Measurements from ENCODE around the gene NCOA1. TPM values are rescaled to one million over a fixed set of nuclear protein-coding genes. Genes with fewer than 3 reads are reported as not detected.

Gene NCOA1
- polyA plus RNA-seq, 1 donor (not counting 4 experiments of a cell fraction or from before 2014, with no cell fraction given): 5.0 TPM

DNA sequence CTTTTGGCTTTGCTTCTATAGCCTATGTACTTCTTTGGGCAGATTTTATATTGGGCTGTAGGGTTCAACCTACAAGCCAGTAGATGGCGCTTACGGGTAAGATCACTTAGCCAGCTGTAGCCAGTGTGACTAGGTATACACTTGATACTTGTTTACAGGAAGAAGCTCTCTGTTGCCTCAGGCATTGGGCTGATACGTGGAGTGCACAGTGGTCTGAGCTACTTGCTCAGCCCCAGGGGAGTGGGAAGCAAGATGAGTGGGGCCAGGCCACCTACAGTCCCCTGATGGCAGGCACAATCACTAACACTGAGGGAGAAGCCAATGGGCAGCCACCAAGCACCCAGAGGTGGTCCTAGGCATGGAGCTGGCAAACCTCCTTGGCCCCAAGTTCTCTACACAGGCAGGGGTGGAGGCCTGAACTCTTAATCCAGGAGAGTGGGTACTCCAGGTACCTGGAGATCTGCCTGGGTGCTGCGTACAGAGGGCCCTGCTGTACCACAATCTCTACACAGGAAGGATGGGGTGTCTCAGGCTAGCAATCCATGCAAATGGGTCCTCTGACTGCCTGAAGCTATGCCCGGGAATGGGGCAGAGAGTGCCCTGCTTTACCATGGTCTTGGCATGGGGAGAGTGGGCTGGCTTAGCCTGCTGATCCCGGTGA is 122.2 kb downstream of the NCOA1 start:
- Histone ChIP-seq H3K4me1 (ENCODE audit: control insufficient read depth, extremely low read depth, insufficient read depth, low read length) (no peaks in the 10 kb centered on the region), H3K9me1 (ENCODE audit: control insufficient read depth, extremely low read depth, insufficient read depth, low read length) (no peaks in the 10 kb centered on the region), H3K4me2 (ENCODE audit: control insufficient read depth, extremely low read depth, insufficient read depth, low read depth, low read length) (no peak overlapping the region), H3K36me3 (ENCODE audit: control insufficient read depth in 2 of 2, extremely low read depth in 1 of 2, insufficient read depth in 2 of 2, low read length in 2 of 2) (no peaks in the 10 kb centered on the region), H4K20me1 (ENCODE audit: control insufficient read depth, extremely low read depth, insufficient read depth, low read length) (no peaks in the 10 kb centered on the region), H3K79me2 (ENCODE audit: control insufficient read depth, insufficient read depth, low read length) (no peaks in the 10 kb centered on the region), H3K27me3 (ENCODE audit: control insufficient read depth, extremely low read depth, insufficient read depth, low read length) (no peaks in the 10 kb centered on the region), H3K27ac (ENCODE audit: control insufficient read depth, insufficient read depth, low read length) (no peak overlapping the region), H2AFZ (ENCODE audit: control insufficient read depth, low read length) (no peak overlapping the region), H3K9me3 (ENCODE audit: control insufficient read depth, low read depth, low read length) (no peaks in the 10 kb centered on the region), H3K4me3 (ENCODE audit: control insufficient read depth in 2 of 3, extremely low read depth in 1 of 3, insufficient read depth in 2 of 3, low read depth in 1 of 3, low read length in 3 of 3) (no peak overlapping the region), H3K9ac (ENCODE audit: control insufficient read depth, extremely low read depth, insufficient read depth, low read length) (no peak overlapping the region)
- DNase-seq (ENCODE audit: low read depth, low spot score) (no peak), FAIRE-seq (peak; percentile 20)
- dilution Hi-C loops (cut with MboI; ENCODE audit: extremely low pct_ligation_motif_present, low sequenced_read_pairs): no loop called here
- TF ChIP-seq, protein P1, sequence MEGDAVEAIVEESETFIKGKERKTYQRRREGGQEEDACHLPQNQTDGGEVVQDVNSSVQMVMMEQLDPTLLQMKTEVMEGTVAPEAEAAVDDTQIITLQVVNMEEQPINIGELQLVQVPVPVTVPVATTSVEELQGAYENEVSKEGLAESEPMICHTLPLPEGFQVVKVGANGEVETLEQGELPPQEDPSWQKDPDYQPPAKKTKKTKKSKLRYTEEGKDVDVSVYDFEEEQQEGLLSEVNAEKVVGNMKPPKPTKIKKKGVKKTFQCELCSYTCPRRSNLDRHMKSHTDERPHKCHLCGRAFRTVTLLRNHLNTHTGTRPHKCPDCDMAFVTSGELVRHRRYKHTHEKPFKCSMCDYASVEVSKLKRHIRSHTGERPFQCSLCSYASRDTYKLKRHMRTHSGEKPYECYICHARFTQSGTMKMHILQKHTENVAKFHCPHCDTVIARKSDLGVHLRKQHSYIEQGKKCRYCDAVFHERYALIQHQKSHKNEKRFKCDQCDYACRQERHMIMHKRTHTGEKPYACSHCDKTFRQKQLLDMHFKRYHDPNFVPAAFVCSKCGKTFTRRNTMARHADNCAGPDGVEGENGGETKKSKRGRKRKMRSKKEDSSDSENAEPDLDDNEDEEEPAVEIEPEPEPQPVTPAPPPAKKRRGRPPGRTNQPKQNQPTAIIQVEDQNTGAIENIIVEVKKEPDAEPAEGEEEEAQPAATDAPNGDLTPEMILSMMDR (optimal IDR thresholded peaks at IDR 0.05 in 1 of 3, IDR thresholded peaks at IDR 0.05 in 1 of 3, conservative IDR thresholded peaks at IDR 0.05 in 1 of 3; ENCODE audit: extremely low read depth in 1 of 3, insufficient read depth in 2 of 3, low read length in 3 of 3): peak; percentile 50 to 73 (median 64)
- TF ChIP-seq EZH2 (IDR thresholded peaks at IDR 0.05; ENCODE audit: low read length): no peak

GRCh38 chr2:24616616-24617015 is 125.6 kb downstream of the NCOA1 start:
- peaks cover 5% of the 10 kb centered on the region for H3K4me1 ChIP-seq (ENCODE audit: control insufficient read depth, extremely low read depth, insufficient read depth, low read length)
- no peak for DNase-seq (ENCODE audit: low read depth, low spot score)

More at GRCh38 chr2:24616616-24617015, 125.6 kb downstream of the NCOA1 start:
- Histone ChIP-seq H2AFZ (ENCODE audit: control insufficient read depth, low read length) (no peak overlapping the region), H3K9me1 (ENCODE audit: control insufficient read depth, extremely low read depth, insufficient read depth, low read length) (no peaks in the 10 kb centered on the region), H3K4me3 (ENCODE audit: control insufficient read depth in 2 of 3, extremely low read depth in 1 of 3, insufficient read depth in 2 of 3, low read depth in 1 of 3, low read length in 3 of 3) (no peak overlapping the region), H3K9me3 (ENCODE audit: control insufficient read depth, low read depth, low read length) (no peaks in the 10 kb centered on the region), H3K9ac (ENCODE audit: control insufficient read depth, extremely low read depth, insufficient read depth, low read length) (no peak overlapping the region), H3K4me2 (ENCODE audit: control insufficient read depth, extremely low read depth, insufficient read depth, low read depth, low read length) (no peak overlapping the region), H3K27ac (ENCODE audit: control insufficient read depth, insufficient read depth, low read length) (no peak overlapping the region), H3K79me2 (ENCODE audit: control insufficient read depth, insufficient read depth, low read length) (no peaks in the 10 kb centered on the region), H3K36me3 (ENCODE audit: control insufficient read depth in 2 of 2, extremely low read depth in 1 of 2, insufficient read depth in 2 of 2, low read length in 2 of 2) (no peaks in the 10 kb centered on the region), H3K27me3 (ENCODE audit: control insufficient read depth, extremely low read depth, insufficient read depth, low read length) (no peaks in the 10 kb centered on the region), H4K20me1 (ENCODE audit: control insufficient read depth, extremely low read depth, insufficient read depth, low read length) (no peaks in the 10 kb centered on the region)
- no peak for FAIRE-seq
- no peak for TF ChIP-seq EZH2 (IDR thresholded peaks at IDR 0.05; ENCODE audit: low read length)
- TF ChIP-seq, protein P1 (optimal IDR thresholded peaks at IDR 0.05 in 1 of 3, IDR thresholded peaks at IDR 0.05 in 1 of 3, conservative IDR thresholded peaks at IDR 0.05 in 1 of 3; ENCODE audit: extremely low read depth in 1 of 3, insufficient read depth in 2 of 3, low read length in 3 of 3): no peak
- dilution Hi-C loops (cut with MboI; ENCODE audit: extremely low pct_ligation_motif_present, low sequenced_read_pairs): no loop called here

All from keratinocyte (primary cell).